Measurements from ENCODE around the gene GABBR2.
A peak's percentile ranks its signal among the peaks of the same experiment; 100 is the strongest.

DNA sequence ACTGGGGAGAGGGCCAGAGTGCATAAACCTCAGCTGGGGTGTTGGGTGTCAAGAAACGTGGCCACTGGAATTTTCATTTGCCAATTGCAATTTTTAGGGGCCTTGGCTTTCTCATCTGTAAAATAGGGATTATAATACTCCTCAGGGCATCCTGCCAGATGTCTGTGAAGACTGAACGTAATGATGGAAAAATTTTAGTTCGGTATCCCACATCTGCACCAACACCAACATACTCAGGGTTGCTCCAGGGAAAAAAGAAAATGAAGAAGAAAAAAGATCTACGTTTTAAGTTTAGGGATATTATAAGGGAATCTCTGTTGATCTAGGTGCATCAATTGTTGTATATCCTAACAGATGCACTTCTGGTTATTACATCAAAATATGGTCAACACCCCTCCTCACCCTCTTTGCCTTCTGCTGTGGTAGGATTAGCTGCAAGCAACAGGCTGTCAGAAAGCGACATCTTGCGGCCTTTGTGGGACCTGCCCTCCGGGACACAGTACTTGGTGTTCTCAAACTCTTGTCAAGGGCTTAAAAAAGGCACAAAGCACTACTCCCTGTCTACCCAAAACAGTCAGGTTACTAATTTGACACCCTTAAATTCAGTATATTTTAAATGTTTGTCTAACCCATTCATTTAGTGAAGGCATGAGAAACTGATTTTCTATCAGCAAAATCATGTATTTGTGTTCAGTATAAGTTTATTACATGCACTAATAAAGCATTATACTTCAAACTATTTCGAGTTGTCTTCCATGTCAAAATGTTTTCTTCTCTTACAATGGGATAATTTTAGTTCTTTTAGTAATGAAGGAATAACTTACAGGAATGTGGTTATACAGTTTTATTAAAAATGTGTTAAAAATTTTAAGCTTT, 445.0 kb downstream of the GABBR2 start:
- TF ChIP-seq, protein P1, sequence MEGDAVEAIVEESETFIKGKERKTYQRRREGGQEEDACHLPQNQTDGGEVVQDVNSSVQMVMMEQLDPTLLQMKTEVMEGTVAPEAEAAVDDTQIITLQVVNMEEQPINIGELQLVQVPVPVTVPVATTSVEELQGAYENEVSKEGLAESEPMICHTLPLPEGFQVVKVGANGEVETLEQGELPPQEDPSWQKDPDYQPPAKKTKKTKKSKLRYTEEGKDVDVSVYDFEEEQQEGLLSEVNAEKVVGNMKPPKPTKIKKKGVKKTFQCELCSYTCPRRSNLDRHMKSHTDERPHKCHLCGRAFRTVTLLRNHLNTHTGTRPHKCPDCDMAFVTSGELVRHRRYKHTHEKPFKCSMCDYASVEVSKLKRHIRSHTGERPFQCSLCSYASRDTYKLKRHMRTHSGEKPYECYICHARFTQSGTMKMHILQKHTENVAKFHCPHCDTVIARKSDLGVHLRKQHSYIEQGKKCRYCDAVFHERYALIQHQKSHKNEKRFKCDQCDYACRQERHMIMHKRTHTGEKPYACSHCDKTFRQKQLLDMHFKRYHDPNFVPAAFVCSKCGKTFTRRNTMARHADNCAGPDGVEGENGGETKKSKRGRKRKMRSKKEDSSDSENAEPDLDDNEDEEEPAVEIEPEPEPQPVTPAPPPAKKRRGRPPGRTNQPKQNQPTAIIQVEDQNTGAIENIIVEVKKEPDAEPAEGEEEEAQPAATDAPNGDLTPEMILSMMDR (IDR thresholded peaks at IDR 0.05), result peak; percentile 94
- TF ChIP-seq EZH2 (IDR thresholded peaks at IDR 0.05; ENCODE audit: borderline replicate concordance, insufficient read depth, low read depth, low read length, poor library complexity, severe bottlenecking), result no peak

Measured in B cell (primary cell).